Testis (tissue), 2 donors: Measurements from ENCODE around the gene LCLAT1.

ENCODE experiments used
- POLR2A ChIP-seq: fragments of 450-650 bp; IDR thresholded peaks from one replicate; pipeline ENCODE4 v1.6.1; 2017; ENCODE audit warnings: antibody characterized with exemption, mild to moderate bottlenecking, moderate library complexity
- TF ChIP-seq, protein P1 (sequence below), 3 experiments: fragments of 450-650 bp in 2 of 3; fragments of 200-600 bp in 1 of 3; sonication (generic) in 1 of 3; IDR thresholded peaks; one replicate each; pipeline ENCODE4 v1.5.1; 2016 to 2019; ENCODE audit warnings: antibody characterized with exemption in 3 of 3, mild to moderate bottlenecking in 2 of 3, moderate library complexity in 1 of 3

DNA sequence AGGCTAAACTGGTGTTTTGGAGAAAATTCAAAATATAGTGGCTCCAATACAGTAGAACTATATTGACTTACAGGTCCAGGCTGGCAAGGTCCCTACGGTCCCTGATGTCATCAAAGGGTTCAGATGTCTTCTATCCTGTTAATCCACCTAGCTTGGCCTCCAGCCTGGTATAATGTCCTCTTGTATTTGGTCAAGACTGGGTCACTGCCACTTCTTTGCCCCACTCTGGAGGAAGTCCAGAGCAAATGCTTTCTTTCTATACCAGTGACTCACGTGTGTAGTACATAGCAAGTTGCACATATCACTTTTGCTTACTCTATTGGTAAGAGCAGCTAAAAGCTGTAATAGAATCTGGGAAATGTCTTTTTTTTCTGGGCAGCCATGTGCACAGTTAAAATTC, 80.8 kb downstream of the LCLAT1 start:
- TF ChIP-seq, protein P1, sequence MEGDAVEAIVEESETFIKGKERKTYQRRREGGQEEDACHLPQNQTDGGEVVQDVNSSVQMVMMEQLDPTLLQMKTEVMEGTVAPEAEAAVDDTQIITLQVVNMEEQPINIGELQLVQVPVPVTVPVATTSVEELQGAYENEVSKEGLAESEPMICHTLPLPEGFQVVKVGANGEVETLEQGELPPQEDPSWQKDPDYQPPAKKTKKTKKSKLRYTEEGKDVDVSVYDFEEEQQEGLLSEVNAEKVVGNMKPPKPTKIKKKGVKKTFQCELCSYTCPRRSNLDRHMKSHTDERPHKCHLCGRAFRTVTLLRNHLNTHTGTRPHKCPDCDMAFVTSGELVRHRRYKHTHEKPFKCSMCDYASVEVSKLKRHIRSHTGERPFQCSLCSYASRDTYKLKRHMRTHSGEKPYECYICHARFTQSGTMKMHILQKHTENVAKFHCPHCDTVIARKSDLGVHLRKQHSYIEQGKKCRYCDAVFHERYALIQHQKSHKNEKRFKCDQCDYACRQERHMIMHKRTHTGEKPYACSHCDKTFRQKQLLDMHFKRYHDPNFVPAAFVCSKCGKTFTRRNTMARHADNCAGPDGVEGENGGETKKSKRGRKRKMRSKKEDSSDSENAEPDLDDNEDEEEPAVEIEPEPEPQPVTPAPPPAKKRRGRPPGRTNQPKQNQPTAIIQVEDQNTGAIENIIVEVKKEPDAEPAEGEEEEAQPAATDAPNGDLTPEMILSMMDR (IDR thresholded peaks at IDR 0.05): no peak
- TF ChIP-seq POLR2A: no peak
